Stimulated activated CD8-positive, alpha-beta memory T cell treated with anti-CD3 and anti-CD28 coated beads, Interleukin-4, amount 100 ng/mL, for 24 hours (primary cell): ENCODE results near the gene ACP5.
"Not testable (repeated sequence)": the region's sequence is repeated elsewhere in the genome, so short reads cannot be mapped to it uniquely, and the experiment has no call there.

Experiments
- DNase-seq: peaks from one replicate; pipeline ENCODE4 v3.0.0-alpha.2; 2020; ENCODE audit warnings: low read depth

Gene ACP5

GRCh38 chr19:11578258-11579142 is 1.1 kb upstream of the ACP5 start:
- DNase-seq, result no peak

DNA sequence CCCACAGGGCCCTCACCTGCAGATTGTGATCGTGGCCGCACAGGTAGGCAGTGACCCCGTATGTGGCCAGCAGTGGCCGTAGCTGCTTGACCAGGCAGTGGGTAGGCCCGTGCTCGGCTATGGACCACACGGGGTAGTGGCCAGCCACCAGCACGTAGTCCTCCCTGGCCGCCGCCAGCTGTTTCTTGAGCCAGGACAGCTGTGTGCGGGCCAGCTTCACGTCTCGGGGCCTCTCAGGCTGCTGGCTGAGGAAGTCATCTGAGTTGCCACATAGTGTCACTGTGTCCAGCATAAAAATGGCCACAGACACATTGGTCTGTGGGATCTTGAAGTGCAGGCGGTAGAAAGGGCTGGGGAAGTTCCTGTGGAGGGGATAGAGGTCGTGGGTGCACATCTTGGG is 1.2 kb downstream of the ACP5 start:
- no peak for DNase-seq

GRCh38 chr19:11574689-11575088 is 2.8 kb downstream of the ACP5 start:
- DNase-seq, result no peak

DNA sequence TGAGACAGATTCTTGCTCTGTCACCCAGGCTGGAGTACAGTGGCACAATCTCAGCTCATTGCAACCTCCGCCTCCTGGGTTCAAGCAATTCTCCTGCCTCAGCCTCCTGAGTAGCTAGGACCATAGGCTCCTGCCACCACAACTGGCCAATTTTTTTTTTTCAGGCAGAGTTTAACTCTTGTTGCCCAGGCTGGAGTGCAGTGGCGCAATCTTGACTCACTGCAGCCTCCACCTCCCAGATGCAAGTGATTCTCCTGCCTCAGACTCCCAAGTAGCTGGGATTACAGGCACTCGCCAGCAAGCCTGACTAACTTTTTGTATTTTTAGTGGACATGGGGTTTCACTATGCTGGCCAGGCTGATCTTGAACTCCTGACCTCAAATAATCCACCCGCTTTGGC is 3.7 kb downstream of the ACP5 start:
- DNase-seq, result not testable (repeated sequence)

DNA sequence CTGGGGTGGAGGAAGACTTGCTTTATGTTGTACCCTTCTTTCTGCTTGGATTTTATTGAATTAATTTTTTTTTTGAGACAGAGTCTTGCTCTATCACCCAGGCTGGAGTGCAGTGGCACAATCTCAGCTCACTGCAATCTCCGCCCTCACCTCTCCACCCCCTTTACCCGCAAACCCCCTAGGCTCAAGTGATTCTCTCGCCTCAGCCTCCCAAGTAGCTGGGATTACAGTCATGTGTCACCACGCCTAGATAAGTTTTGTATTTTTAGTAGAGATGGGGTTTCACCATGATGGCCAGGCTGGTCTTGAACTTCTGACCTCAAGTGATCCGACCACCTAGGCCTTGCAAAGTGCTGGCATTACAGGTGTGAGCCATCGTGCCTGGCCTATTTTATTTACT is 4.1 kb downstream of the ACP5 start:
- not testable (repeated sequence) for DNase-seq

DNA sequence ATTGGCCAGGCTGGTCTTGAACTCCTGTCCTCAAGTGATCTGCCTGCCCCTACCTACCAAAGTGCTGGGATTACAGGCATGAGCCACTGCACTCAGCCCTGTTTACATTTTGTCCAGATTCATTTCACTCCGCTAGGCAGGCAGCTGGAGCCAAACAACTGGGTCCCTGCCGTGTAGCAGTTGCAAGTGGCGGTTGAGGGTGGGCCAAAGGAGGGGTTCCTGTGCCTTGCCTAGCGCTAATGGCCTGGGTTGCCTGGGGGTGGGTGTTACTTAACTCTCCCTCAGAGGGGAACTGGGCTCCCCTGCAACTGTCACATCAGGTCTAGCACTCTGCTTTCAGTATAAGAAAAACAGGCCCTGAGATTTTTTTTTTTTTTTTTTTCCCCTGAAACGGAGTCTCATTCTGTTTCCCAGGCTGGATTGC is 7.4 kb downstream of the ACP5 start:
- DNase-seq, result no peak

DNA sequence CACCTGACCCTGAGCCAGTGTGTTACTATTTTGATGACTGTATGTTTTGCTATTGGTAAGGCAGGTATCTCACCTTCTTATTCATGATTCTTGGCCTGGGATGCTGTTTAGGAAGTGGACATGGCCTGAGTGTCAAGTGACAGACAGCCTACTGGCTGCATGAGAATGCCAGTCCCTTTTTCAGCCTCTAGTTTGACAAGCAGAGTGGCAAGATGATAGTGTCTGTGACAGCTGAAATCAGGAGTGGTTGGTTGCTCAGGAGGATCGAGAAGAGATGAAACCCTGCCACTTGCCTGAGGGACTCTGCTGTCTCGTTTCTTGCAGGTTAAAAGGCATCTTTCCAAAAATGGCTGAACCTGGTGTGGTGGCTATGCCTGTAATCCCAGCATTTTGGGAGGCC is 11.3 kb downstream of the ACP5 start:
- DNase-seq, result no peak

GRCh38 chr19:11565649-11565980 is 11.8 kb downstream of the ACP5 start:
- not testable (repeated sequence) for DNase-seq

DNA sequence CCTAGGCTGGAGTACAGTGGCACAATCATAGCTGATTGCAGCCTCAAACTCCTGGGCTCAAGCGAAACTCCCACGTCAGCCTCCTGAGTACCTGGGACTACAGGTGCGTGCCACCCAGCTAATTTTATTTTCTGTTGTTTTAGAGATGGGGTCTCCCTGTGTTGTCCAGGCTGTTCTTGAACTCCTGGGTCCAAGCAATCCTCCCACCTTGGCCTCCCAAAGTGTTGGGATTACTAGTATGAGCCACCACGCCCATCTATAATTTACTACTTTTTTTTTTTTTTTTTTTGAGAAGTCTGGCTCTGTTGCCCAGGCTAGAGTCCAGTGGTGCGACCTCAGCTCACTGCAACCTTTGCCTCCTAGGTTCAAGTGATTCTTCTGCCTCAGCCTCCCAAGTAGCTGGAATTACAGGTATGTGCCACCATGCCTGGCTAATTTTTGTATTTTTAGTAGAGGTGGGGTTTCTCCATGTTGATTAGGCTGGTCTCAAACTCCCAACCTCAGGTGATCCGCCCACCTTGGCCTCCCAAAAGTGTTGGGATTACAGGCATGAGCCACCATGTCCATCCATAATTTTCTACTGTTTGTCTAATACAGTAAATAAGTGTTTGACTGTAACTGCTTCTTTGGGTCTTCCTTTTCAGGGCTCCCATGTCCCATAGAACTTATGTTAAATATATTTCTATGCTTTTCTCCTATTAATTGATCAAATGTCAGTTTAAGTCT is 13.2 kb downstream of the ACP5 start:
- not testable (repeated sequence) for DNase-seq

DNA sequence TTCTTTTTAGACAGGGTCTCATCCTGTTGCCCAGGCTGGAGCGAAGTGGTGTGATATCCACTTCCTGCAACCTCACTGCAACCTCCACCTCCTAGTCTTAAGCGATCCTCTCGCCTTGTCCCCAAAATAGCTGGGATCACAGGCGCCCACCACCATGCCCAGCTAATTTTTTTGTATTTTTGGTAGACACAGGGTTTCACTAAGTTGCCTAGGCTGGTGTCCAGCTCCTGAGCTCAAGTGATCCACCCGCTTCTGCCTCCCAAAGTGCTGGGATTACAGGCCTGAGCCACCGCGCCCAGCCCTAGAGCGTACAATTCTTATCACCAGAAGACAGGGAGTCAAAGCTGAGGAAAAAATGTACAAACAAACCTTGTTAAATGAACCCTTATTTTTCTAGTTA is 13.9 kb downstream of the ACP5 start:
- DNase-seq, result no peak

DNA sequence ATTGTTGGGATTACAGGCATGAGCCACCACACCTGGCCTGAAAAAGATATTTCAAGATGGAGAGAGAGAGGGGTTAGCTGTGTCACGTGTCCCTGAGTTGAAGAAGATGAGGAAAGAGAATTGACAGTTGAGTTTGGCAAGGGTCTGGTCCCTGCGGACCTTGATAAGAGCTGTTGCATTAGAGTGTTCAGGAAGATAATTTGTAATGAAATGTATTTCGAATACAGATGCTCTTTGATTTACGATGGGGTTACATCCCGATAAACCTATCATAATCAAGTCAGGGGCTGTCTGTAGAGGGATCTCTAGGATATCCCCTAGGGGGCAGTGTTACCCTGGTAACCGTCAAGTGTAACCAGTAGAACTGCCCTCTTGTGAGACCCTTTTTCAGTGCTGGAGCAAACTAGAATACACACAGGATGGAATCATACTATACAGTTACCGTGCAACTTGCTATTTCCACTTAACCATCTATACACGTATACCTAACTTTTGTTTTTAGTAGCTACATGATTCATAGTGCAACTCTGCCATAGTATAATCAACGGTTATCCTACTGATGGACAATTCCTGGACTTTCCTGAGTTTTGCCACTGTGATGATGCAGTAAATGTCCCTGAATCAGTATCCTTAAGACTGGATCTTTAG is 16.9 kb downstream of the ACP5 start:
- DNase-seq, result peak; percentile 34

- peak; percentile 95 for DNase-seq
These were observed 18.3 kb downstream of the ACP5 start, which contains the start of gene ELOF1 for GRCh38 chr19:11558881-11559828. Gene ELOF1 (minus strand): TSS chr19:11559230. CDS start chr19:11554347, 4,883 bp downstream.

DNA sequence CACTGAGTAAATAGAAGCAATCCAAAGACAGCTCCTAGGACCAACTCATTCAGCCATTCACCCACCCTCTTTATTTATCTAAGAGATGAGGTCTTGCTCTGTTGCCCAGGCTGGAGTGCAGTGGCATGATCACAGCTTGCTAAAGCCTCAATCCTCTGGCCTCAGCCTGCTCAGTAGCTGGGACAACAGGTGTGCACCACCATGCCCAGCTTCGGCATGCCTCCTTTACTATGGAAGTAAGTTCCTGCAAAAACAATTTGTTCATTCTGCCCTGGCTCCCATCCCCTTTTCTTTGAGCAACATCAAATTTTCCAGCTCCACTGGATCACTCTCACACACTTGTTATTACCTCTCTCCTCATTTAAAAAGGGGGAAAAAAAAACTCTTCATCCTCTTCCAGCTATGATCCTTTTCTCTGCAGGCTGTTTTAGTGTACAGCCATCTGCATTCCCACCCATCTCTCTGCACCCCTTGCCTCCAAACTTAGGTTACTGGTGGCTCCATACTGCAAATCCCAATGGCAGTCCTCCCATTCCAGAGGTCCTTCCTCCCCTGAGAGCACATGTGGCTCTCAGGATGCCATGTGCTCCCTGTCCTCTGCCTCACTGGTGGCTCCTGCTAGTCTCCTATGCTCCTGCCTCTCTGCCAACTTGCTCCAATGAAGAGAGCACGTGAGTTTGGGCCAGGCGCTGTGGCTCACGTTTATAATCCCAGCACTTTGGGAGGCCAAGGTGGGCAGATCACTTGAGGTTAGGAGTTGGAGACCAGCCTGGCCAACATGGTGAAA is 20.6 kb downstream of the ACP5 start:
- DNase-seq, result no peak

DNA sequence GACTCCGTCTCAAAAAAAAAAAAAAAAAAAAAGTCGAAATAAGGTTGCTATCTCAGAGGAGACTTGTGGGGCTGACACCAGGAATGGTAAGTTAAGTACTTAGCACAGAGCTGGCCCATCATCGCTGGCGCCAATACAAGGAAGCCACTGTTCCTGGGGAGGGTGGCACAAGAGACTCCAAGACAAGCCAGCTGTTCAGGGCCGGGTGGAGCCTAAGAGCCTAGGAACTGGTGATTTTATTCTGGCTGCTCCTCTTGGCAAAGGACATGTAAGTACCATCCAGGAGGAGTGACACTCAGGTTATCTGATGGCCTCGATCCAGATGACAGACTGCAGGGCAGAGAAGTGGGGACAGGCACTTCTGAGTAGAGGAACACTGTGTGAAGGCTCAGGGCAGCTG is 22.2 kb downstream of the ACP5 start:
- DNase-seq, result no peak

GRCh38 chr19:11554160-11554559 is 23.3 kb downstream of the ACP5 start:
- no peak for DNase-seq

DNA sequence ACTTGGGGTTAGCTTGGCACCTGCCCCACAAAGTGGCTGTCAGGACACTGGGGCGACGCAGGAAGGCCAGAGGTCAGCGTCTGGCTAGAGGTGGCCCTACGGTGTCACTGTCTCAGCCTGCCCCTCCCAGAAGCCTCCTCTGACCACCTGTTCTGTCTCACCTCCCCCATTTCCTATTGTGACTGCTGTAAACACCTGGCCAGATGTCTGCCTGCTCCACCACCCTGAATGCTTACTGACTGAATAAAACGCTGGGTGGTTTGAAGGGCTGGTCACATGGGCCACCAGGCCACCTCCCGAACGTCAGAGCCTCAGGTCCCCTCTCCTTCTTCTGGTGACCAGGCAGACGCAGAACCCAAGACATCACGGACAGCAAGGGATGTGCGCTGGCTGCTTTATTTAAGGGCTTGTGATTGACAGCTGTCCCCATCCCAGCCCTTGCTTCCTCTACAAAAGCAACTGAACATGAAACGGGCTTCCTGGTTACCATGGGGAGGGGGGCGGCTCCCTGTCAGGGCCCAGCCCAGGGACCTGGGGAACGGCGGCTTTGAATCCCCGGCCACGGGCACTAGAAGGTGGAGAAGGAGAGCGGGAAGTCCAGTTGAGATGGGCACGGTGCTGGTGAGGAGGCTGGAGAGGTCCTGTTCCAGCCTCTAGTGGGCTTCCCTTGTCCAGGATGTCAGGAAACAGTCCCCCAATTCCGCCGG is 24.6 kb downstream of the ACP5 start:
- DNase-seq, result no peak

- no peak for DNase-seq
These were observed 25.7 kb downstream of the ACP5 start for GRCh38 chr19:11551603-11552235.

DNA sequence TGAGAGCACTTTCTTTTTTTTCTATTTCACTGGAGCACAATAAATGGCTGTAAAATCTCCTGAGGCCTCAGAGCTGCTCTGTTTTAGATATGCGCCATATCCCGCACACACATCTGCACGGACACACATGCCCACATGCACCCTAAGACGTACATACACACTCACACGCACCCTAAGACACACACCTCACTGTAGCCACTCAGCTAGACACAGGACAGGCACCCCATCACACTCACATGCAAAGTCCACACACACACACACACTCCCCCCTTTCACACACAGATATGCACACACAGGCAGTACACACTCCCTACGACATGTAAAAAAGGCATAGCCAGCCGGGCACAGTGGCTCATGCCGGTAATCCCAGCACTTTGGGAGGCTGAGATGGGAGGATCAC is 27.2 kb downstream of the ACP5 start:
- no peak for DNase-seq

DNA sequence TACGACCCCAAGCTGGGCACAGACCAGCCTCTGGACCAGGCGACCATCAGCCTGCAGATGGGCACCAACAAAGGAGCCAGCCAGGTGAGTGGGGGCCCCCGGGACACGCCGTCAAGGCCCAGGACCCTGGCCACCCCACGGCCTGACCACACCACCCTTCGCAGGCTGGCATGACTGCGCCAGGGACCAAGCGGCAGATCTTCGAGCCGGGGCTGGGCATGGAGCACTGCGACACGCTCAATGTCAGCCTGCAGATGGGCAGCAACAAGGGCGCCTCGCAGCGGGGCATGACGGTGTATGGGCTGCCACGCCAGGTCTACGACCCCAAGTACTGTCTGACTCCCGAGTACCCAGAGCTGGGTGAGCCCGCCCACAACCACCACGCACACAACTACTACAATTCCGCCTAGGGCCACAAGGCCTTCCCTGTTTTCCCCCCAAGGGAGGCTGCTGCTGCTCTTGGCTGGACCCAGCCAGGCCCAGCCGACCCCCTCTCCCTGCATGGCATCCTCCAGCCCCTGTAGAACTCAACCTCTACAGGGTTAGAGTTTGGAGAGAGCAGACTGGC is 28.0 kb downstream of the ACP5 start:
- no peak for DNase-seq
